Kidney (tissue), 14 donors: ENCODE measurements around the gene CNOT1. TPM values are rescaled to one million over a fixed set of nuclear protein-coding genes. Genes with fewer than 3 reads are reported as not detected.
A peak's percentile ranks its signal among the peaks of the same experiment; 100 is the strongest.

Experiments used
- DNase-seq, 5 donors: peaks; one replicate each; pipeline ENCODE4 v3.0.0-alpha.2; 2013 to 2020
- FAIRE-seq: peaks from 2 replicates; lab custom pipeline; 2012; peaks lifted over from hg19 to GRCh38; lab: Jason Lieb, UNC
- H3K27ac ChIP-seq, 2 donors: one replicate each; pipeline ENCODE4 v1.7.0; 2013; ENCODE audit warnings: low read depth in 2 of 2, low read length in 2 of 2, inconsistent platforms in 1 of 2
- H3K27me3 ChIP-seq: one replicate; pipeline ENCODE4 v1.7.1; 2013; ENCODE audit warnings: low read length, inconsistent platforms; ENCODE audit not compliant: control insufficient read depth, insufficient read depth
- H3K36me3 ChIP-seq, 3 donors: one replicate each; pipeline versions ENCODE4 v1.7.0 to v1.7.1; 2013; ENCODE audit warnings: low read length in 3 of 3, control low read depth in 1 of 3, inconsistent platforms in 1 of 3; ENCODE audit not compliant: insufficient read depth in 3 of 3, control insufficient read depth in 2 of 3
- H3K4me1 ChIP-seq, 3 donors: one replicate each; pipeline versions ENCODE4 v1.7.0 to v1.7.1; 2013; ENCODE audit warnings: low read length in 3 of 3, inconsistent platforms in 1 of 3, low read depth in 1 of 3; ENCODE audit not compliant: control insufficient read depth in 2 of 3, insufficient read depth in 2 of 3
- H3K4me3 ChIP-seq, 3 donors: one replicate each; pipeline versions ENCODE4 v1.7.0 to v1.8.1; 2013; ENCODE audit warnings: low read length in 3 of 3, control low read depth in 1 of 3, inconsistent platforms in 1 of 3
- H3K9ac ChIP-seq, 3 donors: one replicate each; pipeline versions ENCODE4 v1.7.0 to v1.7.1; 2013; ENCODE audit warnings: low read length in 3 of 3, control low read depth in 1 of 3, inconsistent platforms in 1 of 3
- H3K9me3 ChIP-seq, 3 donors: one replicate each; pipeline versions ENCODE4 v1.7.0 to v1.7.1; 2013; ENCODE audit warnings: low read length in 3 of 3, control low read depth in 1 of 3, inconsistent platforms in 1 of 3; ENCODE audit not compliant: control insufficient read depth in 2 of 3, insufficient read depth in 1 of 3
- CTCF ChIP-seq: IDR thresholded peaks from 3 replicates; pipeline ENCODE4 v1.5.1; 2012; ENCODE audit warnings: mild to moderate bottlenecking, moderate library complexity, borderline replicate concordance; ENCODE audit not compliant: insufficient read depth; ENCODE audit errors: extremely low read depth
- intact Hi-C: fragments of 100-400 bp; cut with DNase I; formaldehyde crosslinking; loops from one replicate; pipeline ENCODE4 v1.11.1; 2022
- polyA plus RNA-seq: library from polyadenylated mRNA; stranded (reverse); fragments of 350-450 nt; fragmentation: Illumina TruSeq; extraction: RNeasy Lipid Tissue Mini Kit (QIAGEN cat#74804); gene quantifications from one replicate; pipeline ENCODE4 v1.2.3, GENCODE V29; 2014; ENCODE audit warnings: low read depth, low replicate concordance; ENCODE audit not compliant: insufficient read depth
- total RNA-seq: library from RNA; stranded (reverse); fragmentation: NEBNext Ultra II Directional; extraction: Animal tissue kit (Norgen Biotek cat#: 25700); gene quantifications from one replicate; pipeline ENCODE4 v1.2.1, GENCODE V29; 2021
- donor health status: control.
- donor health status: control.
- donor health status: control.
- donor health status: control.
- donor health status: control.
- donor health status: DM: yes; HTN: yes; CAD: no.
- donor health status: Normal renal cell carcinoma (clear cell type).

Gene CNOT1
- total and polyA plus RNA-seq, 2 donors from 2014 or later: 54.8 to 147 TPM

GRCh38 chr16:58478427-58478826, 151.2 kb downstream of the CNOT1 start:
- Histone ChIP-seq H3K9me3 (no peaks in the 10 kb centered on the region), H3K4me1 (no peaks in the 10 kb centered on the region), H3K27me3 (no peaks in the 10 kb centered on the region), H3K36me3 (no peaks in the 10 kb centered on the region), H3K9ac (no peak overlapping the region), H3K4me3 (no peak overlapping the region), H3K27ac (no peak overlapping the region)
- intact Hi-C loops: no loop called here
- no peak for TF ChIP-seq CTCF
- DNase-seq (no peak), FAIRE-seq (no peak)

- no peak for TF ChIP-seq CTCF
- no peaks in the 10 kb centered on the region for H3K4me1 ChIP-seq
- H3K9me3 ChIP-seq: no peaks in the 10 kb centered on the region
- H3K36me3 ChIP-seq: no peaks in the 10 kb centered on the region
- no peak overlapping the region for H3K4me3 ChIP-seq
- H3K27me3 ChIP-seq: no peaks in the 10 kb centered on the region
- no peak overlapping the region for H3K27ac ChIP-seq
- intact Hi-C loops: no loop called here
- FAIRE-seq (no peak), DNase-seq (no peak)
- no peak overlapping the region for H3K9ac ChIP-seq
Measured at GRCh38 chr16:58476791-58477190, 152.8 kb downstream of the CNOT1 start.

- FAIRE-seq: no peak
- H3K4me3 ChIP-seq: no peak overlapping the region
- TF ChIP-seq CTCF: no peak
- no peak for DNase-seq
- no peaks in the 10 kb centered on the region for H3K9me3 ChIP-seq
- H3K36me3 ChIP-seq: no peaks in the 10 kb centered on the region
- no peak overlapping the region for H3K9ac ChIP-seq
- intact Hi-C loops: no loop called here
- no peak overlapping the region for H3K27ac ChIP-seq
- H3K4me1 ChIP-seq: no peaks in the 10 kb centered on the region
- no peaks in the 10 kb centered on the region for H3K27me3 ChIP-seq
Measured at GRCh38 chr16:58475091-58475619, 154.5 kb downstream of the CNOT1 start.

- Histone ChIP-seq H3K9ac (no peak overlapping the region), H3K4me3 (no peak overlapping the region), H3K27ac (no peak overlapping the region), H3K36me3 (no peaks in the 10 kb centered on the region), H3K9me3 (no peaks in the 10 kb centered on the region), H3K27me3 (no peaks in the 10 kb centered on the region), H3K4me1 (no peaks in the 10 kb centered on the region)
- TF ChIP-seq CTCF: no peak
- peak in 1 of 5 donors; percentile 32 for DNase-seq
- no peak for FAIRE-seq
- intact Hi-C loops: no loop called here
Measured at GRCh38 chr16:58474296-58474695, 155.3 kb downstream of the CNOT1 start.
